ENCODE results near the gene CA10. TPM values are rescaled to one million over a fixed set of nuclear protein-coding genes. Genes with fewer than 3 reads are reported as not detected.

The CA10 gene
- total RNA-seq, 1 experiment from 2014 or later, result not detected

DNA sequence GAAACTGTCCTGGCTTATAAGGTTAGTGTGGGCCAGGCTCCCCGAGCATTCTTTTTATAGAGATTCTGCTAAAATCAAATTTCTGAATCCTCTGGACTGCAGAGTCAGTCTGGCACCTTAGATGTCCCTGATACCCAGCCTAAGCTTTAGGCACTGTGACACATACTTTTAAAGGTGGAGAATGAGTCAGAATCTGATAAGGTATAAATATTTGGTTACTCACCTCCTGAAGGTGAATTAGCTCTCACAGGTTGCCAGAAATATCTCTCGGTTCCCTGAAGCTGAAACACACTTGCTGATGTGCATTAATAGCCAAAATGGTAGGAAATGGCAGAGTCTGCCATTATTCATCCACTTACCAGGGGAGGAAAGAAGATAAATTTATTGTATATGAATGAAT is 451.3 kb downstream of the CA10 start:
- peaks cover 8% of the 10 kb centered on the region for H3K4me1 Mint-ChIP-seq (ENCODE audit: low read depth, unreplicated experiment)
- CTCF ChIA-PET, result no interaction called here
- peaks cover 98% of the 10 kb centered on the region for H3K27me3 Mint-ChIP-seq (ENCODE audit: unreplicated experiment)
- no peaks in the 10 kb centered on the region for H3K36me3 Mint-ChIP-seq (ENCODE audit: insufficient read depth, unreplicated experiment)
- DNase-seq, result no peak
- H3K4me3 Mint-ChIP-seq (ENCODE audit: low read depth, unreplicated experiment), result no peak overlapping the region
- intact Hi-C loops (cut with micrococcal nuclease; ENCODE audit: unreplicated experiment), result no loop called here
- H3K9me3 Mint-ChIP-seq (ENCODE audit: low read depth, unreplicated experiment), result no peaks in the 10 kb centered on the region
- no peak overlapping the region for H3K27ac Mint-ChIP-seq (ENCODE audit: unreplicated experiment)
- BruUV-seq (replicated peaks), result no TSS peak
- TF ChIP-seq, protein P1, sequence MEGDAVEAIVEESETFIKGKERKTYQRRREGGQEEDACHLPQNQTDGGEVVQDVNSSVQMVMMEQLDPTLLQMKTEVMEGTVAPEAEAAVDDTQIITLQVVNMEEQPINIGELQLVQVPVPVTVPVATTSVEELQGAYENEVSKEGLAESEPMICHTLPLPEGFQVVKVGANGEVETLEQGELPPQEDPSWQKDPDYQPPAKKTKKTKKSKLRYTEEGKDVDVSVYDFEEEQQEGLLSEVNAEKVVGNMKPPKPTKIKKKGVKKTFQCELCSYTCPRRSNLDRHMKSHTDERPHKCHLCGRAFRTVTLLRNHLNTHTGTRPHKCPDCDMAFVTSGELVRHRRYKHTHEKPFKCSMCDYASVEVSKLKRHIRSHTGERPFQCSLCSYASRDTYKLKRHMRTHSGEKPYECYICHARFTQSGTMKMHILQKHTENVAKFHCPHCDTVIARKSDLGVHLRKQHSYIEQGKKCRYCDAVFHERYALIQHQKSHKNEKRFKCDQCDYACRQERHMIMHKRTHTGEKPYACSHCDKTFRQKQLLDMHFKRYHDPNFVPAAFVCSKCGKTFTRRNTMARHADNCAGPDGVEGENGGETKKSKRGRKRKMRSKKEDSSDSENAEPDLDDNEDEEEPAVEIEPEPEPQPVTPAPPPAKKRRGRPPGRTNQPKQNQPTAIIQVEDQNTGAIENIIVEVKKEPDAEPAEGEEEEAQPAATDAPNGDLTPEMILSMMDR (IDR thresholded peaks at IDR 0.05; ENCODE audit: unreplicated experiment), result no peak

DNA sequence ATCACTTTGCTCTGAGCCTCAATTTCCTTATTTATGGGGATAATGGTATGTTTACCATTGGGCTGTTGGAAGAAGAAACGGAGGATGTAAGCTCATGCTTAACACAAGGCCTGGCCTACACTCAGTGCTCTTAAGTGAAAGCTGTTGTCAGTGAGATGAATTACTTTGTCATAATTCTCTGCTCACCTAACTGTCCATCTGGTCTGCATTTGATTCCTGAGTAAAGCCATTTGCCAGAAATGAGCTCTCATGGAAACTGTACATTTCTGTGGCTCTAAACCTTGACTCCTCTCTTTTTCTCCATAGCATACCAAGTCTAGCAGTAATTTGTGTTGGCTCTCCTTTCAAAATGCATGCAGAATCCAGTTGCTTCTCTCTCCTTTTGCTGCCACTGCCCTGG is 452.4 kb downstream of the CA10 start:
- Mint-ChIP-seq H3K27ac (ENCODE audit: unreplicated experiment) (no peak overlapping the region), H3K4me1 (ENCODE audit: low read depth, unreplicated experiment) (peaks cover 8% of the 10 kb centered on the region), H3K9me3 (ENCODE audit: low read depth, unreplicated experiment) (no peaks in the 10 kb centered on the region), H3K36me3 (ENCODE audit: insufficient read depth, unreplicated experiment) (no peaks in the 10 kb centered on the region), H3K4me3 (ENCODE audit: low read depth, unreplicated experiment) (no peak overlapping the region), H3K27me3 (ENCODE audit: unreplicated experiment) (peaks cover 88% of the 10 kb centered on the region)
- CTCF ChIA-PET, result interaction anchor here (0.7 to 0.8 kb wide), 2 partner anchors 10 to 28 kb away, joined by 3 to 5 read pairs; no protein-coding TSS in a partner anchor
- TF ChIP-seq, protein P1 (IDR thresholded peaks at IDR 0.05; ENCODE audit: unreplicated experiment), result no peak
- intact Hi-C loops (cut with micrococcal nuclease; ENCODE audit: unreplicated experiment), result no loop called here
- no TSS peak for BruUV-seq (replicated peaks)
- DNase-seq, result no peak

DNA sequence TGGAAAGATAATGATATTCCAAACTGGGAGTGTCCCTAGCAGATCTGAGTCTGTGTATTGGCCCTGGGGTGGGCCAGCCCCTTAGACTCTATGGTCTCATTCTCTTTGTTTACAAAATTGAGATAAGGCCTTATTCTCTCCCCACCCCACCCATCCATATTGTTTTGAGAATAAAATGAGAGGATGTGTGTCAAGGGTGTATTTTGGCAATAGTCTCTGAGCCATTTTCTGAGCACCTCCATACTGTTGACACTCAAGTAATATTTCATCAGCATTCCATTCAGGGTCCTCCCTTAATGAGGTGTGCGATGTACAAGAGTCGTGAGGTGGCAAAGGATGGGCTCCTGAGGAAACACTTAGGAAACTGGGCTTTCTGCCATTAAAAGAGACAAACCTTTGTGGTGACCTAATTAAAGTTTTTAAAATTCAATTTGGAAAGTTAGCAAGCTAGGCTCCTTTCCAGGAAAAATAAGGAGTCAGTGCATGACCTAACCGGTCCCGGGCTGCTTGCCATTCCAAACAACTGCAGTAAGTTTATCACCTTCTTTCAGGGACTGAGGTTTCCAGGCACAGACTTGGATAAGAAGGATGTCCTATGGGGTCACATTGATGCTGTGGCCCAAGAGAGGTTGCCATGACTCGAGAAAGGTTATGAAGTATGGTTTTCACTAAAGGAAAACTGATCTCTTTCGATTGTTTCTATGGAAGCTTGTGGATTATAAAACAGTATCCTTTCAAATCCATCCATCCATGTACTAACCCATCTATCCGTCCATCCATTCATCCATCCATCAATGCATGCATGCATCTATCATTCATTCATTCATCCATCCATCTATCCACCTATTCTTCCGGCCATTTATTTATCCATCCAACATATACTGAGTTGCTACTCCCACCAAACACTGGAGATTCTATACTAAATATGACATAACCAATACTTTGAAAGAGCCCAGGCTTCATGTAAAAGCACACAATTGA is 454.9 kb downstream of the CA10 start:
- H3K27ac Mint-ChIP-seq (ENCODE audit: unreplicated experiment), result no peak overlapping the region
- no TSS peak for BruUV-seq (replicated peaks)
- no peak for DNase-seq

DNA sequence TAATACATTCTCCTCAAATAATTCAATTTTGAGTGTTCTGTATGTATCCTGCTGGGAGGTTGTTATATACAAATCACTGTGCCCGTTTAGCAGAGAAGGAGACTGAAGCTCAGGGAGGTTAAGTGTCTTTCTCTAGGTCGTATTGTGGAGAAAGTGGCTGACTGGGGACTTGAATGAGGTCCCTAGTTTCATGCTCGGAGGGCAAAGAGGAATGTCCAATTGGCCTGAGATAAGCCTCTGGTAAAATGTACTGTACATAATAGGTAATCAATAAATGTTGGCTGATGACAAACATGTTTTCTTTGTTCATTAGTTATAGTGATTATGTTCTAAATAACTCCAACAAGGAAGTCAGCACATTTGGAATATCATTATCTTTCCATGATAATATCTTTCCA is 455.6 kb downstream of the CA10 start:
- BruUV-seq (replicated peaks), result no TSS peak
- CTCF ChIA-PET, result no interaction called here

More for the DNA sequence above, 454.9 kb downstream of the CA10 start:
- intact Hi-C loops (cut with micrococcal nuclease; ENCODE audit: unreplicated experiment), result no loop called here
- no peak overlapping the region for H3K4me3 Mint-ChIP-seq (ENCODE audit: low read depth, unreplicated experiment)
- H3K9me3 Mint-ChIP-seq (ENCODE audit: low read depth, unreplicated experiment), result no peaks in the 10 kb centered on the region
- CTCF ChIA-PET, result no interaction called here
- H3K27me3 Mint-ChIP-seq (ENCODE audit: unreplicated experiment), result peaks cover 84% of the 10 kb centered on the region
- H3K4me1 Mint-ChIP-seq (ENCODE audit: low read depth, unreplicated experiment), result peaks cover 8% of the 10 kb centered on the region
- H3K36me3 Mint-ChIP-seq (ENCODE audit: insufficient read depth, unreplicated experiment), result no peaks in the 10 kb centered on the region
- TF ChIP-seq, protein P1 (IDR thresholded peaks at IDR 0.05; ENCODE audit: unreplicated experiment), result no peak

More for the DNA sequence above, 455.6 kb downstream of the CA10 start:
- Mint-ChIP-seq H3K36me3 (ENCODE audit: insufficient read depth, unreplicated experiment) (no peaks in the 10 kb centered on the region), H3K9me3 (ENCODE audit: low read depth, unreplicated experiment) (no peaks in the 10 kb centered on the region), H3K4me1 (ENCODE audit: low read depth, unreplicated experiment) (peaks cover 8% of the 10 kb centered on the region), H3K27me3 (ENCODE audit: unreplicated experiment) (peaks cover 84% of the 10 kb centered on the region), H3K27ac (ENCODE audit: unreplicated experiment) (no peak overlapping the region), H3K4me3 (ENCODE audit: low read depth, unreplicated experiment) (no peak overlapping the region)
- no peak for DNase-seq
- TF ChIP-seq, protein P1 (IDR thresholded peaks at IDR 0.05; ENCODE audit: unreplicated experiment), result no peak
- intact Hi-C loops (cut with micrococcal nuclease; ENCODE audit: unreplicated experiment), result no loop called here

Measured in Calu3 (cell line).